VCaP (cell line): Measurements from ENCODE around the gene MEGF8.
A peak's percentile ranks its signal among the peaks of the same experiment; 100 is the strongest.

Experiments
- H3K27ac ChIP-seq: fragments of 450-650 bp; 2 replicates; pipeline ENCODE4 v1.5.1; 2017
- CTCF ChIP-seq: fragments of 450-650 bp; conservative IDR thresholded peaks from 2 replicates; pipeline ENCODE4 v1.5.1; 2017; ENCODE audit warnings: mild to moderate bottlenecking, moderate library complexity

The MEGF8 gene

GRCh38 chr19:42323473-42323851 is 2.0 kb upstream of the MEGF8 start:
- no peak overlapping the region for H3K27ac ChIP-seq
- TF ChIP-seq CTCF = no peak

GRCh38 chr19:42323852-42324654 is 1.4 kb upstream of the MEGF8 start:
- no peak for TF ChIP-seq CTCF
- H3K27ac ChIP-seq = peak overlapping the region; percentile 91; the same call in 1 of the 2 replicates

- no peak for TF ChIP-seq CTCF
- H3K27ac ChIP-seq = peak overlapping the region; percentile 91; the same call in 1 of the 2 replicates
Observed at GRCh38 chr19:42324655-42325307, 654 bp upstream of the MEGF8 start.

GRCh38 chr19:42325896-42326771 is 699 bp downstream of the MEGF8 start:
- 0 out of 2 replicates have a peak, but pooled peaks have one; percentile 25 for TF ChIP-seq CTCF

GRCh38 chr19:42326969-42327368 is 1.5 kb downstream of the MEGF8 start:
- TF ChIP-seq CTCF = no peak
- peak overlapping the region; percentile 91; the same call in 1 of the 2 replicates for H3K27ac ChIP-seq

More at GRCh38 chr19:42325896-42326771, 699 bp downstream of the MEGF8 start:
- H3K27ac ChIP-seq = peak overlapping the region; percentile 91

- H3K27ac ChIP-seq = peak overlapping the region; percentile 91; the same call in 1 of the 2 replicates
- no peak for TF ChIP-seq CTCF
Observed at GRCh38 chr19:42327381-42327780, 1.9 kb downstream of the MEGF8 start.

GRCh38 chr19:42328106-42328505 is 2.7 kb downstream of the MEGF8 start:
- no peak for TF ChIP-seq CTCF
- H3K27ac ChIP-seq = peak overlapping the region; percentile 18; the same call in 1 of the 2 replicates
